MCF 10A (cell line): Measurements from ENCODE around the gene SYNE1. TPM values are rescaled to one million over a fixed set of nuclear protein-coding genes. Genes with fewer than 3 reads are reported as not detected.
A peak's percentile ranks its signal among the peaks of the same experiment; 100 is the strongest.

ENCODE experiments used
- BruUV-seq: library from RNA; stranded (reverse); fragments of 400-500 nt; replicated peaks from 2 replicates; lab custom pipeline; 2021; lab: Mats Ljungman, UMichigan
- CTCF ChIA-PET: fragments of 300-600 bp; sonication (Branson Sonifier 250); formaldehyde crosslinking; extraction: SDS; loops from one replicate; lab custom pipeline; 2021; ENCODE audit warnings: antibody characterized with exemption, inconsistent platforms; lab: Yijun Ruan, JAX
- POLR2A ChIA-PET: fragments of 300-600, 350-650 bp; sonication (Branson Sonifier 250); formaldehyde crosslinking; extraction: SDS; loops from one replicate; lab custom pipeline; 2020; ENCODE audit warnings: antibody characterized with exemption, inconsistent platforms; lab: Yijun Ruan, JAX
- DNase-seq: peaks from one replicate; pipeline ENCODE4 v3.0.0-alpha.2; 2018; ENCODE audit not compliant: unreplicated experiment
- H3K27ac Mint-ChIP-seq: one replicate; pipeline ENCODE4 v1.8.0; 2022; ENCODE audit warnings: mild to moderate bottlenecking, low read depth, mixed read lengths; ENCODE audit not compliant: unreplicated experiment
- H3K27me3 Mint-ChIP-seq: one replicate; pipeline ENCODE4 v1.8.0; 2022; ENCODE audit warnings: mixed read lengths; ENCODE audit not compliant: insufficient read depth, unreplicated experiment
- H3K36me3 Mint-ChIP-seq: one replicate; pipeline ENCODE4 v1.8.0; 2022; ENCODE audit warnings: mild to moderate bottlenecking, moderate library complexity, mixed read lengths; ENCODE audit not compliant: insufficient read depth, unreplicated experiment
- H3K4me1 Mint-ChIP-seq: one replicate; pipeline ENCODE4 v1.8.0; 2022; ENCODE audit warnings: mixed read lengths; ENCODE audit not compliant: insufficient read depth, unreplicated experiment
- H3K4me3 Mint-ChIP-seq: one replicate; pipeline ENCODE4 v1.8.0; 2022; ENCODE audit warnings: mild to moderate bottlenecking, moderate library complexity, mixed read lengths; ENCODE audit not compliant: unreplicated experiment
- H3K9me3 Mint-ChIP-seq: one replicate; pipeline ENCODE4 v1.8.0; 2022; ENCODE audit warnings: mixed read lengths; ENCODE audit not compliant: unreplicated experiment
- CTCF ChIP-seq: fragments of 200-600 bp; IDR thresholded peaks from one replicate; pipeline ENCODE4 v1.8.0; 2022; ENCODE audit warnings: antibody characterized with exemption, mild to moderate bottlenecking; ENCODE audit not compliant: unreplicated experiment
- intact Hi-C: fragments of 100-400 bp; cut with micrococcal nuclease; formaldehyde crosslinking; loops from 2 replicates; pipeline ENCODE4 v1.14.1; 2022
- total RNA-seq: library from RNA; stranded (reverse); gene quantifications from 2 replicates; pipeline ENCODE4 v1.2.3, GENCODE V29; 2022

The SYNE1 gene
- total RNA-seq, 1 experiment from 2014 or later: 25.4 TPM

GRCh38 chr6:152296648-152297376 lies 340.4 kb downstream of the SYNE1 start:
- no peak for DNase-seq
- no TSS peak for BruUV-seq
- H3K4me3 Mint-ChIP-seq: no peak overlapping the region
- H3K4me1 Mint-ChIP-seq: peaks cover 13% of the 10 kb centered on the region
- CTCF ChIA-PET: interaction anchor here (0.6 to 3.7 kb wide), 5 partner anchors 15 to 338 kb away, joined by 3 to 17 read pairs (median 4); no protein-coding TSS in a partner anchor
- TF ChIP-seq CTCF: no peak
- intact Hi-C loops: no loop called here
- POLR2A ChIA-PET: interaction anchor here (0.5 to 0.8 kb wide), 2 partner anchors 15 to 41 kb away, joined by 3 read pairs; no protein-coding TSS in a partner anchor
- no peaks in the 10 kb centered on the region for H3K27me3 Mint-ChIP-seq
- H3K27ac Mint-ChIP-seq: no peak overlapping the region
- no peaks in the 10 kb centered on the region for H3K36me3 Mint-ChIP-seq
- H3K9me3 Mint-ChIP-seq: no peaks in the 10 kb centered on the region

- no peaks in the 10 kb centered on the region for H3K27me3 Mint-ChIP-seq
- no peaks in the 10 kb centered on the region for H3K9me3 Mint-ChIP-seq
- intact Hi-C loops: no loop called here
- DNase-seq: no peak
- ChIA-PET POLR2A (interaction anchor here (0.8 to 1.6 kb wide), 2 partner anchors 23 to 42 kb away, joined by 3 to 4 read pairs; no protein-coding TSS in a partner anchor), CTCF (interaction anchor here (1.7 to 3.7 kb wide), 2 partner anchors 14 to 42 kb away, joined by 4 to 17 read pairs; no protein-coding TSS in a partner anchor)
- H3K4me3 Mint-ChIP-seq: no peak overlapping the region
- TF ChIP-seq CTCF: no peak
- H3K4me1 Mint-ChIP-seq: peaks cover 13% of the 10 kb centered on the region
- H3K27ac Mint-ChIP-seq: no peak overlapping the region
- BruUV-seq: no TSS peak
- no peaks in the 10 kb centered on the region for H3K36me3 Mint-ChIP-seq
These were observed 341.2 kb downstream of the SYNE1 start for GRCh38 chr6:152295920-152296319.

GRCh38 chr6:152295346-152295745 lies 341.8 kb downstream of the SYNE1 start:
- intact Hi-C loops: no loop called here
- ChIA-PET POLR2A (interaction anchor here (1.6 kb wide), 1 partner anchor 22 kb away, joined by 4 read pairs; no protein-coding TSS in a partner anchor), CTCF (interaction anchor here (3.7 kb wide), 1 partner anchor 43 kb away, joined by 17 read pairs; no protein-coding TSS in a partner anchor)
- TF ChIP-seq CTCF: no peak
- no TSS peak for BruUV-seq
- Mint-ChIP-seq H3K36me3 (no peaks in the 10 kb centered on the region), H3K27ac (no peak overlapping the region), H3K9me3 (no peaks in the 10 kb centered on the region), H3K27me3 (no peaks in the 10 kb centered on the region), H3K4me3 (no peak overlapping the region), H3K4me1 (peaks cover 8% of the 10 kb centered on the region)
- DNase-seq: peak; percentile 56

DNA sequence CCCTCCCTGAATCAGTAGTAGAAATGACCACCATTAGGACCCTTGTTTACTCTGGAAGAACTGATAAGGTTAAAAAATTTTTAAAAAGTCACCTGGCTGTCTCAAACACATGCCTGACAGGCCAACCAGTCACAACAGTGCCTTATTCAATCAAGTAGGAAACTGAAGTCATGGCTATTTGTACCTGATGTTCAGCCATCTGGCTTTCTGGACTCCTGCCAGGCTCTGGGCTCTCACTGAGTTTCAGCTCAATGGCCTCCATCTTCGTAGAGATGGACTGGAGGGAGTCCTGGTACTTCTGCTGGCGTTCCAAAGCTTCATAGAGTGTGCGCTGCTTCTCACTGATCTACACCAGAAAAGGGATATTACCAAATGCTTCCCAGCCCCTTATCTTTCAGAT lies 343.8 kb downstream of the SYNE1 start:
- TF ChIP-seq CTCF: no peak
- Mint-ChIP-seq H3K36me3 (no peaks in the 10 kb centered on the region), H3K9me3 (no peaks in the 10 kb centered on the region), H3K27me3 (no peaks in the 10 kb centered on the region), H3K4me1 (peaks cover 8% of the 10 kb centered on the region), H3K27ac (no peak overlapping the region), H3K4me3 (no peak overlapping the region)
- POLR2A ChIA-PET: interaction anchor here (1.0 kb wide), 1 partner anchor 21 kb away, joined by 3 read pairs; no protein-coding TSS in a partner anchor
- BruUV-seq: no TSS peak
- intact Hi-C loops: no loop called here
- CTCF ChIA-PET: interaction anchor here (1.1 to 2.7 kb wide), 3 partner anchors 8 to 45 kb away, joined by 3 to 16 read pairs (median 5); no protein-coding TSS in a partner anchor
- no peak for DNase-seq
